ENCODE data around the gene CIAO3. TPM values are rescaled to one million over a fixed set of nuclear protein-coding genes. Genes with fewer than 3 reads are reported as not detected.

CIAO3 gene
- total and polyA plus RNA-seq, 2 donors (not counting 1 experiment from before 2014, with no cell fraction given), result 59.4 to 68.4 TPM

GRCh38 chr16:739560-740458 lies 988 bp downstream of the CIAO3 start:
- H3K27me3 Mint-ChIP-seq, result no peaks in the 10 kb centered on the region
- Histone ChIP-seq H3K4me1 (ENCODE audit: control insufficient read depth in 2 of 2, insufficient read depth in 2 of 2, low read length in 2 of 2) (peaks cover 20 to 36% of the 10 kb centered on the region in 2 donors), H3K4me3 (ENCODE audit: control extremely low read depth in 1 of 5, extremely low read depth in 1 of 5, insufficient read depth in 1 of 5, low read depth in 2 of 5, low read length in 4 of 5) (peak overlapping the region; percentile 18 to 94 (median 81)), H3K36me3 (replicated peaks in 1 of 2; ENCODE audit: control extremely low read depth in 1 of 2, control insufficient read depth in 1 of 2, extremely low read depth in 1 of 2, insufficient read depth in 2 of 2, low read length in 1 of 2) (peaks cover 0 to 22% of the 10 kb centered on the region in 2 experiments), H3K9ac (ENCODE audit: low read length) (peak overlapping the region; percentile 97), H2AFZ (ENCODE audit: insufficient read depth, low read depth, low read length, poor library complexity, severe bottlenecking) (peak overlapping the region; percentile 90), H3K9me3 (ENCODE audit: control extremely low read depth in 1 of 3, control insufficient read depth in 2 of 3, insufficient read depth in 1 of 3, low read length in 2 of 3) (no peaks in the 10 kb centered on the region), H4K20me1 (ENCODE audit: control insufficient read depth, insufficient read depth, low read length, poor library complexity, severe bottlenecking) (peaks cover 9% of the 10 kb centered on the region), H3K4me2 (replicated peaks; ENCODE audit: low read depth, low read length, poor library complexity, severe bottlenecking) (peak overlapping the region; percentile 99), H3K79me2 (ENCODE audit: control insufficient read depth, insufficient read depth, low read length) (peaks cover 16% of the 10 kb centered on the region), H3K27ac (ENCODE audit: low read length in 2 of 2) (peak overlapping the region; percentile 86 to 94), H3K27me3 (replicated peaks in 1 of 4; ENCODE audit: control extremely low read depth in 1 of 4, control insufficient read depth in 3 of 4, insufficient read depth in 4 of 4, low read length in 3 of 4) (no peaks in the 10 kb centered on the region)
- H3K9me3 Mint-ChIP-seq (ENCODE audit: insufficient read depth), result no peaks in the 10 kb centered on the region
- peaks cover 18% of the 10 kb centered on the region for H3K4me1 Mint-ChIP-seq
- intact Hi-C loops (cut with micrococcal nuclease), result loop anchor here (2.0 kb wide), 1 partner anchor 55 kb away; the partner anchor contains the start of gene JMJD8
- DNase-seq, result peak; percentile 24
- peak overlapping the region; percentile 59 for H3K27ac Mint-ChIP-seq
- H3K4me3 Mint-ChIP-seq, result peak overlapping the region; percentile 82
- no peak for ATAC-seq (ENCODE audit: low read depth)
- 55% methylated on average over 38 of the region's 38 CpGs for WGBS (ENCODE audit: insufficient coverage)
- ChIA-PET POLR2A (interaction anchor here (0.6 to 2.0 kb wide), 3 partner anchors 12 to 24 kb away, joined by 4 to 11 read pairs (median 9); no protein-coding TSS in a partner anchor), CTCF (interaction anchor here (1.0 to 5.9 kb wide), 7 partner anchors 8 to 46 kb away, joined by 3 to 31 read pairs (median 6); partner anchors contain the start of genes ANTKMT and METRN)
- no peak for TF ChIP-seq EZH2 (IDR thresholded peaks at IDR 0.05; ENCODE audit: borderline replicate concordance, insufficient read depth, low read depth, low read length, poor library complexity, severe bottlenecking)
- no peak for TF ChIP-seq CTCF (IDR thresholded peaks at IDR 0.05)
